Gastroesophageal sphincter (tissue), 4 donors: ENCODE data around the gene MZF1. TPM values are rescaled to one million over a fixed set of nuclear protein-coding genes. Genes with fewer than 3 reads are reported as not detected.

Source experiments
- ATAC-seq: fragments of 150-250 bp; one replicate; pipeline ENCODE4 v1.9.1; 2016; ENCODE audit warnings: mild to moderate bottlenecking, moderate library complexity
- H3K27ac ChIP-seq, 4 donors: fragments of 200-600 bp; sonication (generic) in 3 of 4; 1 replicate in 3 of 4; 2 replicates in 1 of 4; pipeline ENCODE4 v1.5.1; 2016 to 2019
- H3K27me3 ChIP-seq: fragments of 200-600 bp; sonication (generic); one replicate; pipeline ENCODE4 v1.5.1; 2019
- H3K36me3 ChIP-seq, 2 donors: fragments of 200-600 bp; sonication (generic); one replicate each; pipeline ENCODE4 v1.5.1; 2019; ENCODE audit warnings: control low read depth in 1 of 2
- H3K4me1 ChIP-seq, 3 donors: fragments of 200-600 bp; sonication (generic); 1 replicate in 2 of 3; 2 replicates in 1 of 3; pipeline ENCODE4 v1.5.1; 2016 to 2019; ENCODE audit warnings: control low read depth in 2 of 3
- H3K4me3 ChIP-seq, 2 donors: fragments of 200-600 bp; sonication (generic); one replicate each; pipeline ENCODE4 v1.5.1; 2019; ENCODE audit warnings: mild to moderate bottlenecking in 1 of 2, moderate library complexity in 1 of 2
- H3K9me3 ChIP-seq, 3 donors: fragments of 200-600 bp; sonication (generic); one replicate each; pipeline ENCODE4 v1.5.1; 2017 to 2019; ENCODE audit warnings: control low read depth in 2 of 3
- CTCF ChIP-seq, 4 experiments: fragments of 200-600 bp in 2 of 4; fragments of 450-650 bp in 2 of 4; sonication (generic) in 1 of 4; IDR thresholded peaks; one replicate each; pipeline ENCODE4 v1.5.1; 2017 to 2019; ENCODE audit warnings: antibody characterized with exemption in 4 of 4, mild to moderate bottlenecking in 2 of 4, moderate library complexity in 2 of 4
- EP300 ChIP-seq: sonication (generic); formaldehyde crosslinking; IDR thresholded peaks from one replicate; pipeline ENCODE4 v1.6.1; 2017; ENCODE audit warnings: antibody characterized with exemption, mild to moderate bottlenecking
- POLR2A ChIP-seq, 2 donors: fragments of 450-650 bp; IDR thresholded peaks; one replicate each; pipeline ENCODE4 v1.6.1; 2017; ENCODE audit warnings: antibody characterized with exemption in 2 of 2, mild to moderate bottlenecking in 2 of 2, moderate library complexity in 1 of 2
- POLR2AphosphoS5 ChIP-seq: sonication (generic); formaldehyde crosslinking; IDR thresholded peaks from one replicate; pipeline ENCODE4 v1.6.1; 2017; ENCODE audit warnings: antibody characterized with exemption
- WGBS, 2 donors: methylation state at CpG; one replicate each; pipeline ENCODE4 v1.1.5; 2018; ENCODE audit warnings: low coverage in 1 of 2; 5-methylcytosine and 5-hydroxymethylcytosine counted together
- total RNA-seq, 4 donors: library from RNA; depleted of rRNA; stranded (reverse); fragments of >200 nt; gene quantifications; one replicate each; pipeline ENCODE4 v1.1.0, GENCODE V29; 2016

Gene MZF1
- total RNA-seq, 4 donors from 2014 or later = 13.4 to 43.7 (median 22.4) TPM

- Histone ChIP-seq H3K36me3 (peaks cover 9 to 81% of the 10 kb centered on the region in 2 donors), H3K27me3 (no peaks in the 10 kb centered on the region), H3K27ac (no peak overlapping the region), H3K9me3 (no peaks in the 10 kb centered on the region), H3K4me3 (no peak overlapping the region), H3K4me1 (peaks cover 8 to 66% (median 32%) of the 10 kb centered on the region in 3 donors)
- WGBS, 2 donors = 0% methylated on average over 1 of the region's 1 CpG; no CpG with 5 or more reads in 1 of the 2 donors
- ATAC-seq = no peak
- TF ChIP-seq POLR2AphosphoS5 = no peak
- no peak for TF ChIP-seq CTCF (IDR thresholded peaks at IDR 0.05)
- TF ChIP-seq POLR2A (IDR thresholded peaks at IDR 0.05) = no peak
- TF ChIP-seq EP300 = no peak
Observed at GRCh38 chr19:58551123-58551497, 22.0 kb downstream of the MZF1 start.

DNA sequence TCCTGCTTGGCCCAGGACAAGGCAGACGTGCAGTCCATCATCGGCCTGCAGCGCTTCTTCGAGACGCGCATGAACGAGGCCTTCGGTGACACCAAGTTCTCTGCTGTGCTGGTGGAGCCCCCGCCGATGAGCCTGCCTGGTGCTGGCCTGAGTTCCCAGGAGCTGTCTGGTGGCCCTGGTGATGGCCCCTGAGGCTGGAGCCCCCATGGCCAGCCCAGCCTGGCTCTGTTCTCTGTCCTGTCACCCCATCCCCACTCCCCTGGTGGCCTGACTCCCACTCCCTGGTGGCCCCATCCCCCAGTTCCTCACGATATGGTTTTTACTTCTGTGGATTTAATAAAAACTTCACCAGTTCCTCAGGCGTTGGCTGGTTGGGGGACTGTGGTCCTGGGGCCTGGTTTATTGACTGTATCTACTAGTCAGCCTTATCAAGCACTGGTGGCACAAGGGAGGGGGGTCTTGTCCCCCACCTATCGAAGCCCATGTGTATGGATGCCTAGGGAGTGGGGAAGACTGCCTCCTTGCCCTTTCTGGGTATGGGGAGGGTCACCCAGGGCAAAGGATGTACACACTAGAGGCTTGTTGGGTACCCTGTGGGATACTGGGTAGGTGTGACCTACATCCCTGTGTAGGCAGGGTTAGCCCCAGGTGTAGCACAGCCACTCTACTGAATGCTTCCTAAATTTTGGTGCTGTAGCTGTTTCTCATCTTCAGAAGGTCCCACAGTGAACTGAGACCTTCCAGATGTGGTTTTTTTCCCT is 22.6 kb downstream of the MZF1 start:
- ATAC-seq = no peak
- TF ChIP-seq CTCF (IDR thresholded peaks at IDR 0.05) (no peak), POLR2A (IDR thresholded peaks at IDR 0.05) (no peak), POLR2AphosphoS5 (no peak), EP300 (no peak)
- no peaks in the 10 kb centered on the region for H3K27me3 ChIP-seq
- peaks cover 11 to 66% (median 32%) of the 10 kb centered on the region in 3 donors for H3K4me1 ChIP-seq
- no peak overlapping the region for H3K27ac ChIP-seq
- no peaks in the 10 kb centered on the region for H3K9me3 ChIP-seq
- no peak overlapping the region for H3K4me3 ChIP-seq
- peaks cover 9 to 81% of the 10 kb centered on the region in 2 donors for H3K36me3 ChIP-seq
- 50% methylated on average over 1 of the region's 13 CpGs; no CpG with 5 or more reads in 1 of the 2 donors for WGBS, 2 donors

DNA sequence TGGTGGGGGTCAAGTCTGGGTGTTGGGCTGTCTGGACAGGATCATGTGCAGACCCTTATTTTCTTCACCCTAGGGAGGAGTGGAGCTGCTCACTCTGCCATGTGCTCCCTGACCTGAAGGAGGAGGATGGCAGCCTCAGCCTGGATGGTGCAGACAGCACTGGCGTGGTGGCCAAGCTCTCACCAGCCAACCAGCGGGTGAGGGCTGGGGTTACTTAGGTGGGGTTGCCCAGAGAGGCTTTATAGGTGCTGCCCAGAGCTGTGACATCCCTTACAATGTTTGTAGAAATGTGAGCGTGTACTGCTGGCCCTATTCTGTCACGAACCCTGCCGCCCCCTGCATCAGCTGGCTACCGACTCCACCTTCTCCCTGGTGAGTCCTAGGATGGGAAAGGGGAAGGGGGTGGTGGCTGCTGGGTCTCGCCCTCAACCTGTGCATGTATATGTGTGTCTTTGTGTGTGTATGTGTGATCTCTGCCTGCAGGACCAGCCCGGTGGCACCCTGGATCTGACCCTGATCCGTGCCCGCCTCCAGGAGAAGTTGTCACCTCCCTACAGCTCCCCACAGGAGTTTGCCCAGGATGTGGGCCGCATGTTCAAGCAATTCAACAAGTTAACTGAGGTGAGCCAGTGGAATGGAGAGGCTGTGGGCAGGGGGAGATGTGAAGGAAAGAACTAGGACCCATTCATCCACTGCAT is 23.3 kb downstream of the MZF1 start:
- ATAC-seq = no peak
- H3K27ac ChIP-seq = no peak overlapping the region
- H3K27me3 ChIP-seq = no peaks in the 10 kb centered on the region
- peaks cover 9 to 81% of the 10 kb centered on the region in 2 donors for H3K36me3 ChIP-seq
- peaks cover 11 to 69% (median 32%) of the 10 kb centered on the region in 3 donors for H3K4me1 ChIP-seq
- no peaks in the 10 kb centered on the region for H3K9me3 ChIP-seq
- no peak overlapping the region for H3K4me3 ChIP-seq
- WGBS, 2 donors = 87% methylated on average over 4 of the region's 11 CpGs; no CpG with 5 or more reads in 1 of the 2 donors
- TF ChIP-seq EP300 (no peak), POLR2A (IDR thresholded peaks at IDR 0.05) (no peak), POLR2AphosphoS5 (no peak), CTCF (IDR thresholded peaks at IDR 0.05) (no peak)

DNA sequence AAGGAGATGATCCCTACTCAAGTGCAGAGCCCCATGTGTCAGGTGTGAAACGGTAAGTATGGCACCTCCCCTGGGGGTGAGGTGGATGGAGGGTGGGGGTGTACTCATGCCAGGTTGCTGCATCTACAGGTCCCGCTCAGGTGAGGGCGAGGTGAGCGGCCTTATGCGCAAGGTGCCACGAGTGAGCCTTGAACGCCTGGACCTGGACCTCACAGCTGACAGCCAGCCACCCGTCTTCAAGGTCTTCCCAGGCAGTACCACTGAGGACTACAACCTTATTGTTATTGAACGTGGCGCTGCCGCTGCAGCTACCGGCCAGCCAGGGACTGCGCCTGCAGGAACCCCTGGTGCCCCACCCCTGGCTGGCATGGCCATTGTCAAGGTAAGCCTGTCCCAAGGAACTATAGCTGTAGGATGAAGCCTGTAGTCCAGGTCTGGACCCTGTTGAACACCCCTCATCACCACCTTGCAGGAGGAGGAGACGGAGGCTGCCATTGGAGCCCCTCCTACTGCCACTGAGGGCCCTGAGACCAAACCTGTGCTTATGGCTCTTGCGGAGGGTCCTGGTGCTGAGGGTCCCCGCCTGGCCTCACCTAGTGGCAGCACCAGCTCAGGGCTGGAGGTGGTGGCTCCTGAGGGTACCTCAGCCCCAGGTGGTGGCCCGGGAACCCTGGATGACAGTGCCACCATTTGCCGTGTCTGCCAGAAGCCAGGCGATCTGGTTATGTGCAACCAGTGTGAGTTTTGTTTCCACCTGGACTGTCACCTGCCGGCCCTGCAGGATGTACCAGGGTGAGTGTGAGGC is 24.1 kb downstream of the MZF1 start:
- peaks cover 9 to 81% of the 10 kb centered on the region in 2 donors for H3K36me3 ChIP-seq
- WGBS, 2 donors = 84% methylated on average over 6 of the region's 20 CpGs; no CpG with 5 or more reads in 1 of the 2 donors
- no peaks in the 10 kb centered on the region for H3K27me3 ChIP-seq
- peaks cover 10 to 64% (median 29%) of the 10 kb centered on the region in 3 donors for H3K4me1 ChIP-seq
- no peaks in the 10 kb centered on the region for H3K9me3 ChIP-seq
- H3K4me3 ChIP-seq = no peak overlapping the region
- H3K27ac ChIP-seq = no peak overlapping the region
- ATAC-seq = no peak
- TF ChIP-seq EP300 = no peak
- no peak for TF ChIP-seq POLR2A (IDR thresholded peaks at IDR 0.05)
- no peak for TF ChIP-seq CTCF (IDR thresholded peaks at IDR 0.05)
- no peak for TF ChIP-seq POLR2AphosphoS5
